Measurements from ENCODE around the gene PLA2G4C. TPM values are rescaled to one million over a fixed set of nuclear protein-coding genes. Genes with fewer than 3 reads are reported as not detected.

The PLA2G4C gene
- total and polyA plus RNA-seq, 2 of the 8 experiments (the other 6 are each of a cell fraction or from before 2014, with no cell fraction given), result 14.9 to 20.5 TPM

GRCh38 chr19:48051335-48052033 lies 59.1 kb downstream of the PLA2G4C start (continued):
- no peak for TF ChIP-seq ATF2 (IDR thresholded peaks at IDR 0.05; ENCODE audit: low read length)
